ENCODE data around the gene UBA3.

UBA3 gene

GRCh38 chr3:69011096-69011730, 69.0 kb downstream of the UBA3 start:
- Histone ChIP-seq H3K79me2 (ENCODE audit: insufficient read depth, low read length) (no peaks in the 10 kb centered on the region), H3K4me2 (ENCODE audit: low read length) (no peak overlapping the region), H3K9me2 (ENCODE audit: low read depth, low read length) (no peaks in the 10 kb centered on the region), H3K4me1 (ENCODE audit: insufficient read depth, low read length, severe bottlenecking) (peaks cover 20% of the 10 kb centered on the region), H3K27me3 (ENCODE audit: insufficient read depth, low read length) (no peaks in the 10 kb centered on the region), H3K4me3 (ENCODE audit: low read depth, low read length, poor library complexity, severe bottlenecking) (no peak overlapping the region), H3K36me3 (ENCODE audit: insufficient read depth, low read length) (peaks cover 25% of the 10 kb centered on the region; the same call in 1 of the 2 replicates), H4K20me1 (ENCODE audit: insufficient read depth, low read length) (no peaks in the 10 kb centered on the region), H3K9ac (ENCODE audit: low read length) (no peak overlapping the region), H3K27ac (ENCODE audit: low read depth, low read length, poor library complexity, severe bottlenecking) (no peak overlapping the region), H3F3A (ENCODE audit: insufficient read depth, low read length) (0 out of 2 replicates have a peak, but pooled peaks cover 3% of the 10 kb centered on the region), H3K9me3 (ENCODE audit: low read length) (no peaks in the 10 kb centered on the region), H2AFZ (ENCODE audit: low read length) (no peak overlapping the region)
- TF ChIP-seq CTCF (IDR thresholded peaks at IDR 0.05; ENCODE audit: low read length) (no peak), EZH2 (IDR thresholded peaks at IDR 0.05; ENCODE audit: borderline replicate concordance, low read length) (no peak)

- H3K9ac ChIP-seq (ENCODE audit: low read length) = no peak overlapping the region
- no peak overlapping the region for H3K4me2 ChIP-seq (ENCODE audit: low read length)
- no peak overlapping the region for H2AFZ ChIP-seq (ENCODE audit: low read length)
- no peaks in the 10 kb centered on the region for H3F3A ChIP-seq (ENCODE audit: insufficient read depth, low read length)
- no peaks in the 10 kb centered on the region for H3K9me3 ChIP-seq (ENCODE audit: low read length)
- no peak for TF ChIP-seq EZH2 (IDR thresholded peaks at IDR 0.05; ENCODE audit: borderline replicate concordance, low read length)
- TF ChIP-seq CTCF (IDR thresholded peaks at IDR 0.05; ENCODE audit: low read length) = no peak
- no peaks in the 10 kb centered on the region for H4K20me1 ChIP-seq (ENCODE audit: insufficient read depth, low read length)
- no peak overlapping the region for H3K27ac ChIP-seq (ENCODE audit: low read depth, low read length, poor library complexity, severe bottlenecking)
- H3K79me2 ChIP-seq (ENCODE audit: insufficient read depth, low read length) = no peaks in the 10 kb centered on the region
- no peak overlapping the region for H3K4me3 ChIP-seq (ENCODE audit: low read depth, low read length, poor library complexity, severe bottlenecking)
- H3K27me3 ChIP-seq (ENCODE audit: insufficient read depth, low read length) = no peaks in the 10 kb centered on the region
- H3K4me1 ChIP-seq (ENCODE audit: insufficient read depth, low read length, severe bottlenecking) = peaks cover 18% of the 10 kb centered on the region
- no peaks in the 10 kb centered on the region for H3K9me2 ChIP-seq (ENCODE audit: low read depth, low read length)
- H3K36me3 ChIP-seq (ENCODE audit: insufficient read depth, low read length) = peaks cover 37% of the 10 kb centered on the region
Observed at GRCh38 chr3:69009559-69010410, 70.4 kb downstream of the UBA3 start.

GRCh38 chr3:69008980-69009379, 71.2 kb downstream of the UBA3 start:
- Histone ChIP-seq H2AFZ (ENCODE audit: low read length) (no peak overlapping the region), H4K20me1 (ENCODE audit: insufficient read depth, low read length) (no peaks in the 10 kb centered on the region), H3K9me3 (ENCODE audit: low read length) (no peaks in the 10 kb centered on the region), H3K9ac (ENCODE audit: low read length) (no peak overlapping the region), H3K36me3 (ENCODE audit: insufficient read depth, low read length) (peaks cover 45% of the 10 kb centered on the region), H3K4me1 (ENCODE audit: insufficient read depth, low read length, severe bottlenecking) (peaks cover 10% of the 10 kb centered on the region), H3K27me3 (ENCODE audit: insufficient read depth, low read length) (no peaks in the 10 kb centered on the region), H3K4me2 (ENCODE audit: low read length) (no peak overlapping the region), H3F3A (ENCODE audit: insufficient read depth, low read length) (no peaks in the 10 kb centered on the region), H3K27ac (ENCODE audit: low read depth, low read length, poor library complexity, severe bottlenecking) (no peak overlapping the region), H3K79me2 (ENCODE audit: insufficient read depth, low read length) (no peaks in the 10 kb centered on the region), H3K9me2 (ENCODE audit: low read depth, low read length) (no peaks in the 10 kb centered on the region), H3K4me3 (ENCODE audit: low read depth, low read length, poor library complexity, severe bottlenecking) (no peak overlapping the region)
- TF ChIP-seq CTCF (IDR thresholded peaks at IDR 0.05; ENCODE audit: low read length) (no peak), EZH2 (IDR thresholded peaks at IDR 0.05; ENCODE audit: borderline replicate concordance, low read length) (no peak)

Data from OCI-LY1 (cell line).